RWPE1 (cell line): ENCODE measurements around the gene FAM117B.

Experiments used
- CTCF ChIA-PET: fragments of 350-600 bp; sonication (Branson Sonifier 250); formaldehyde crosslinking; extraction: SDS; loops from one replicate; lab custom pipeline; 2021; lab: Yijun Ruan, JAX
- POLR2A ChIA-PET: fragments of 400-600 bp; formaldehyde crosslinking; extraction: SDS; loops from one replicate; lab custom pipeline; 2020; ENCODE audit warnings: antibody characterized with exemption; ENCODE audit not compliant: low non-redundant PET; lab: Yijun Ruan, JAX
- DNase-seq: peaks from one replicate; pipeline ENCODE4 v3.0.0; 2012; ENCODE audit warnings: low spot score
- H3K27ac ChIP-seq: fragments of 450-650 bp; 2 replicates; pipeline ENCODE4 v1.5.1; 2017
- CTCF ChIP-seq: fragments of 450-650 bp; conservative IDR thresholded peaks from 2 replicates; pipeline ENCODE4 v1.5.1; 2017; ENCODE audit warnings: low read depth, mild to moderate bottlenecking

FAM117B gene

GRCh38 chr2:202754936-202755335, 120.2 kb downstream of the FAM117B start:
- H3K27ac ChIP-seq = no peak overlapping the region
- ChIA-PET CTCF (no interaction called here), POLR2A (no interaction called here)
- TF ChIP-seq CTCF = no peak
- DNase-seq = no peak

- TF ChIP-seq CTCF = no peak
- POLR2A ChIA-PET = no interaction called here
- no peak overlapping the region for H3K27ac ChIP-seq
- CTCF ChIA-PET = no interaction called here
- DNase-seq = no peak
These were observed 121.8 kb downstream of the FAM117B start for GRCh38 chr2:202756598-202756997.

GRCh38 chr2:202757339-202757738, 122.6 kb downstream of the FAM117B start:
- TF ChIP-seq CTCF = no peak
- CTCF ChIA-PET = no interaction called here
- POLR2A ChIA-PET = no interaction called here
- DNase-seq = no peak
- no peak overlapping the region for H3K27ac ChIP-seq

- CTCF ChIA-PET = no interaction called here
- DNase-seq = no peak
- POLR2A ChIA-PET = no interaction called here
- TF ChIP-seq CTCF = no peak
- H3K27ac ChIP-seq = no peak overlapping the region
These were observed 123.4 kb downstream of the FAM117B start for GRCh38 chr2:202758128-202758527.

- ChIA-PET POLR2A (no interaction called here), CTCF (interaction anchor here (0.6 kb wide), 1 partner anchor 37 kb away, joined by 4 read pairs; no protein-coding TSS in a partner anchor)
These were observed 123.8 kb downstream of the FAM117B start for GRCh38 chr2:202758604-202759003.

GRCh38 chr2:202760848-202761247, 126.1 kb downstream of the FAM117B start:
- POLR2A ChIA-PET = no interaction called here
- no peak for TF ChIP-seq CTCF
- no peak overlapping the region for H3K27ac ChIP-seq
- no peak for DNase-seq
- CTCF ChIA-PET = no interaction called here

More at GRCh38 chr2:202758604-202759003, 123.8 kb downstream of the FAM117B start:
- H3K27ac ChIP-seq = no peak overlapping the region
- DNase-seq = no peak
- TF ChIP-seq CTCF = no peak
